HCT116 (cell line): Measurements from ENCODE around the gene BICD1. TPM values are rescaled to one million over a fixed set of nuclear protein-coding genes. Genes with fewer than 3 reads are reported as not detected.

ENCODE experiments used
- ATAC-seq: fragments of 200-7000 bp; cut with Tn5 transposase; 2 replicates; pipeline ENCODE4 v1.9.1; 2020; ENCODE audit warnings: mild to moderate bottlenecking, moderate library complexity
- BruUV-seq: library from RNA; stranded (reverse); fragments of 400-500 nt; replicated peaks from 2 replicates; lab custom pipeline; 2021; lab: Mats Ljungman, UMichigan
- CTCF ChIA-PET: fragments of 300-600 bp; sonication (Branson Sonifier 250); formaldehyde crosslinking; loops from one replicate; lab custom pipeline; 2021; ENCODE audit warnings: antibody characterized with exemption; lab: Charles Lee
- POLR2A ChIA-PET: fragments of 300-600, 350-600 bp; sonication (Branson Sonifier 250); formaldehyde crosslinking; loops from one replicate; lab custom pipeline; 2021; ENCODE audit warnings: antibody characterized with exemption; lab: Charles Lee
- RAD21 ChIA-PET, 2 experiments: fragments of 300-600 bp; sonication (Branson Sonifier 250); formaldehyde crosslinking; loops; one replicate each; lab custom pipeline; 2023; ENCODE audit warnings: low total read pairs in 2 of 2; ENCODE audit not compliant: uncharacterized antibody in 2 of 2, unreplicated experiment in 2 of 2, low non-redundant PET in 1 of 2; lab: Charles Lee
- DNase-seq: peaks from one replicate; pipeline ENCODE4 v3.0.0-alpha.2; 2010; ENCODE audit warnings: low read depth, low spot score
- H2AFZ ChIP-seq: fragments of 200-600 bp; shearing (Covaris generic), sonication (generic); 2 replicates; pipeline ENCODE4 v1.6.1; 2017; ENCODE audit warnings: low read depth, mixed run types, mixed read lengths, antibody characterized with exemption, low read length; ENCODE audit not compliant: poor library complexity, severe bottlenecking
- H3K27ac ChIP-seq: 2 replicates; pipeline ENCODE4 v1.5.1; 2012; ENCODE audit warnings: low read depth, low read length
- H3K27me3 ChIP-seq: fragments of 200-600 bp; sonication (generic); 2 replicates; pipeline ENCODE4 v1.6.1; 2016; ENCODE audit warnings: mixed run types, low read length, mixed read lengths; ENCODE audit not compliant: insufficient read depth
- H3K36me3 ChIP-seq, 2 experiments: fragments of 200-500 bp in 1 of 2; fragments of 200-600 bp in 1 of 2; sonication (Bioruptor generic) in 1 of 2; sonication (generic) in 1 of 2; 2 replicates each; pipeline versions ENCODE4 v1.5.1 to v1.6.1; 2014 to 2016; ENCODE audit warnings: low read length in 2 of 2, inconsistent platforms in 1 of 2, mixed read lengths in 1 of 2, mixed run types in 1 of 2; ENCODE audit not compliant: insufficient read depth in 2 of 2, control insufficient read depth in 1 of 2
- H3K4me1 ChIP-seq, 2 experiments: fragments of 200-600 bp in 1 of 2; sonication (generic) in 1 of 2; 2 replicates each; pipeline versions ENCODE4 v1.5.1 to v1.6.1; 2012 to 2017; ENCODE audit warnings: low read length in 2 of 2, inconsistent platforms in 1 of 2, mild to moderate bottlenecking in 1 of 2, mixed read lengths in 1 of 2, mixed run types in 1 of 2, moderate library complexity in 1 of 2; ENCODE audit not compliant: insufficient read depth in 2 of 2, control insufficient read depth in 1 of 2
- H3K4me2 ChIP-seq: fragments of 200-600 bp; sonication (generic); 2 replicates; pipeline ENCODE4 v1.6.1; 2017; ENCODE audit warnings: mixed run types, low read length, mixed read lengths
- H3K4me3 ChIP-seq, 2 experiments: fragments of 200-600 bp in 1 of 2; sonication (generic) in 1 of 2; replicated peaks in 1 of 2; 2 replicates each; pipeline ENCODE4 v1.5.1; 2011 to 2016; ENCODE audit warnings: low read length in 2 of 2, control low read depth in 1 of 2, low read depth in 1 of 2, mild to moderate bottlenecking in 1 of 2, mixed read lengths in 1 of 2, mixed run types in 1 of 2
- H3K79me2 ChIP-seq: fragments of 200-600 bp; sonication (generic); 2 replicates; pipeline ENCODE4 v1.6.1; 2017; ENCODE audit warnings: mild to moderate bottlenecking, mixed run types, low read length, moderate library complexity, mixed read lengths; ENCODE audit not compliant: insufficient read depth
- H3K9ac ChIP-seq: fragments of 200-600 bp; sonication (generic); 2 replicates; pipeline ENCODE4 v1.6.1; 2016; ENCODE audit warnings: low read length, mixed read lengths
- H3K9me2 ChIP-seq: fragments of 200-600 bp; sonication (generic), shearing (Covaris generic); 2 replicates; pipeline ENCODE4 v1.6.1; 2017; ENCODE audit warnings: mixed run types, mild to moderate bottlenecking, moderate library complexity; ENCODE audit not compliant: insufficient read depth
- H3K9me3 ChIP-seq, 2 experiments: fragments of 200-500 bp in 1 of 2; fragments of 200-600 bp in 1 of 2; sonication (Bioruptor generic) in 1 of 2; sonication (generic) in 1 of 2; 2 replicates each; pipeline ENCODE4 v1.6.1; 2014 to 2017; ENCODE audit warnings: low read length in 2 of 2, mixed read lengths in 2 of 2, inconsistent platforms in 1 of 2, low read depth in 1 of 2, mild to moderate bottlenecking in 1 of 2, mixed run types in 1 of 2, moderate library complexity in 1 of 2; ENCODE audit not compliant: control insufficient read depth in 1 of 2, insufficient read depth in 1 of 2
- H4K20me1 ChIP-seq: fragments of 200-600 bp; sonication (generic), shearing (Covaris generic); 2 replicates; pipeline ENCODE4 v1.6.1; 2017; ENCODE audit warnings: mixed run types, mild to moderate bottlenecking, moderate library complexity; ENCODE audit not compliant: insufficient read depth
- ATF3 ChIP-seq: IDR thresholded peaks from 2 replicates; pipeline ENCODE4 v1.6.1; 2012
- CBX3 ChIP-seq: IDR thresholded peaks from 2 replicates; pipeline ENCODE4 v1.6.1; 2012; ENCODE audit warnings: low read depth
- JUND ChIP-seq: IDR thresholded peaks from 2 replicates; pipeline ENCODE4 v1.6.1; 2012
- POLR2A ChIP-seq: IDR thresholded peaks from 2 replicates; pipeline ENCODE4 v1.7.0; 2011; ENCODE audit warnings: borderline replicate concordance; ENCODE audit not compliant: insufficient read depth, insufficient read length; ENCODE audit errors: extremely low read depth
- POLR2AphosphoS5 ChIP-seq: IDR thresholded peaks from 2 replicates; pipeline ENCODE4 v1.6.1; 2011; ENCODE audit warnings: mild to moderate bottlenecking, low read depth, low read length, moderate library complexity
- RAD21 ChIP-seq: IDR thresholded peaks from 2 replicates; pipeline ENCODE4 v1.6.1; 2012; ENCODE audit warnings: low read depth, mild to moderate bottlenecking
- REST ChIP-seq: IDR thresholded peaks from 2 replicates; pipeline ENCODE4 v1.6.1; 2012; ENCODE audit warnings: low read depth
- SP1 ChIP-seq: IDR thresholded peaks from 2 replicates; pipeline ENCODE4 v1.6.1; 2012; ENCODE audit warnings: low read depth
- ZNF274 ChIP-seq: fragments of 200-500 bp; sonication (Bioruptor generic); IDR thresholded peaks from 2 replicates; pipeline ENCODE4 v1.6.1; 2014; ENCODE audit warnings: mild to moderate bottlenecking, low read depth, low read length, inconsistent platforms
- intact Hi-C: fragments of 100-400 bp; cut with micrococcal nuclease; formaldehyde crosslinking; loops from 2 replicates; pipeline ENCODE4 v1.10.0; 2022
- total RNA-seq: library from RNA; stranded (reverse); gene quantifications from one replicate; pipeline ENCODE4 v1.2.1, GENCODE V29; 2021; ENCODE audit not compliant: unreplicated experiment

The BICD1 gene
- total RNA-seq, 1 experiment from 2014 or later: 32.5 TPM

GRCh38 chr12:32091696-32092095 lies 15.0 kb upstream of the BICD1 start:
- no TSS peak for BruUV-seq
- peaks cover 0 to 2% of the 10 kb centered on the region in 2 experiments; a peak in 1 of 4 replicates for H3K4me1 ChIP-seq
- H3K9me3 ChIP-seq: no peaks in the 10 kb centered on the region
- intact Hi-C loops: no loop called here
- H3K27ac ChIP-seq: no peak overlapping the region
- no peaks in the 10 kb centered on the region for H4K20me1 ChIP-seq
- no peak overlapping the region for H3K9ac ChIP-seq
- H3K4me2 ChIP-seq: no peak overlapping the region
- no peak overlapping the region for H3K4me3 ChIP-seq
- no peaks in the 10 kb centered on the region for H3K36me3 ChIP-seq
- TF ChIP-seq JUND (no peak), SP1 (no peak), CBX3 (no peak), POLR2AphosphoS5 (no peak), POLR2A (no peak), ZNF274 (no peak), ATF3 (no peak), RAD21 (no peak), REST (no peak)
- no peaks in the 10 kb centered on the region for H3K27me3 ChIP-seq
- H2AFZ ChIP-seq: no peak overlapping the region
- RAD21 ChIA-PET: no interaction called here
- ATAC-seq: no peak
- POLR2A ChIA-PET: no interaction called here
- H3K79me2 ChIP-seq: no peaks in the 10 kb centered on the region
- no peak for DNase-seq
- CTCF ChIA-PET: no interaction called here
- H3K9me2 ChIP-seq: no peaks in the 10 kb centered on the region
